NCI-H1105 treated with DMSO at 0.1 percent for 48 hours (cell line): ENCODE results near the gene STOX2.
"Not testable (repeated sequence)": the region's sequence is repeated elsewhere in the genome, so short reads cannot be mapped to it uniquely, and the experiment has no call there.

Experiments used
- DNase-seq: peaks from one replicate; lab custom pipeline; 2025; lab: John Stamatoyannopoulos, UW

Gene STOX2

GRCh38 chr4:184022679-184023383 lies 117.7 kb downstream of the STOX2 start:
- no peak for DNase-seq

GRCh38 chr4:184024637-184025036 lies 119.5 kb downstream of the STOX2 start:
- DNase-seq, result no peak

GRCh38 chr4:184028561-184029374 lies 123.7 kb downstream of the STOX2 start:
- DNase-seq, result no peak

GRCh38 chr4:184030036-184030435 lies 124.9 kb downstream of the STOX2 start:
- no peak for DNase-seq

- DNase-seq, result no peak
Observed at GRCh38 chr4:184030764-184031163, 125.7 kb downstream of the STOX2 start.

GRCh38 chr4:184032091-184032490 lies 127.0 kb downstream of the STOX2 start:
- DNase-seq, result no peak

GRCh38 chr4:184039963-184040383 lies 134.9 kb downstream of the STOX2 start:
- no peak for DNase-seq

GRCh38 chr4:184041156-184041555 lies 136.0 kb downstream of the STOX2 start:
- DNase-seq, result no peak

GRCh38 chr4:184046148-184046547 lies 141.0 kb downstream of the STOX2 start:
- DNase-seq, result no peak

GRCh38 chr4:184051262-184051661 lies 146.2 kb downstream of the STOX2 start:
- not testable (repeated sequence) for DNase-seq

- no peak for DNase-seq
Observed at GRCh38 chr4:184052616-184053015, 147.5 kb downstream of the STOX2 start.

- DNase-seq, result no peak
Observed at GRCh38 chr4:184053434-184053833, 148.3 kb downstream of the STOX2 start.

- DNase-seq, result no peak
Observed at GRCh38 chr4:184056877-184057276, 151.8 kb downstream of the STOX2 start.

- DNase-seq, result no peak
Observed at GRCh38 chr4:184058026-184058425, 152.9 kb downstream of the STOX2 start.

GRCh38 chr4:184059099-184059498 lies 154.0 kb downstream of the STOX2 start:
- DNase-seq, result no peak

- no peak for DNase-seq
Observed at GRCh38 chr4:184061582-184061981, 156.5 kb downstream of the STOX2 start.

GRCh38 chr4:184062769-184063168 lies 157.7 kb downstream of the STOX2 start:
- DNase-seq, result no peak

- DNase-seq, result no peak
Observed at GRCh38 chr4:184064877-184065276, 159.8 kb downstream of the STOX2 start.

- no peak for DNase-seq
Observed at GRCh38 chr4:184066584-184067300, 161.6 kb downstream of the STOX2 start.

GRCh38 chr4:184067931-184068554 lies 162.9 kb downstream of the STOX2 start:
- DNase-seq, result no peak
